Astrocyte of the spinal cord (primary cell): Measurements from ENCODE around the gene NPB.

Source experiments
- DNase-seq: peaks from one replicate; pipeline ENCODE4 v3.0.0; 2011; ENCODE audit warnings: low read depth, low spot score
- H3K4me3 ChIP-seq: 2 replicates; pipeline ENCODE4 v1.5.1; 2011; ENCODE audit warnings: low read depth, mild to moderate bottlenecking, low read length, moderate library complexity
- CTCF ChIP-seq: IDR thresholded peaks from 2 replicates; pipeline ENCODE4 v1.5.1; 2012; ENCODE audit warnings: low read depth, mild to moderate bottlenecking, low read length, inconsistent platforms
- in situ Hi-C: cut with HindIII; loops from 2 replicates; pipeline ENCODE4 v1.10.0; 2017; ENCODE audit warnings: low sequenced_read_pairs

NPB gene

GRCh38 chr17:81884520-81884919 lies 17.5 kb upstream of the NPB start:
- no peak overlapping the region for H3K4me3 ChIP-seq
- TF ChIP-seq CTCF = no peak
- DNase-seq = no peak
- in situ Hi-C loops = no loop called here

- TF ChIP-seq CTCF = no peak
- no peak overlapping the region for H3K4me3 ChIP-seq
- DNase-seq = no peak
- in situ Hi-C loops = no loop called here
Observed at GRCh38 chr17:81884968-81885367, 17.1 kb upstream of the NPB start.

- no peak overlapping the region for H3K4me3 ChIP-seq
- no peak for TF ChIP-seq CTCF
- in situ Hi-C loops = no loop called here
Observed at GRCh38 chr17:81885454-81885853, 16.6 kb upstream of the NPB start.

GRCh38 chr17:81885869-81886548 lies 16.0 kb upstream of the NPB start:
- no peak overlapping the region for H3K4me3 ChIP-seq
- TF ChIP-seq CTCF = no peak
- DNase-seq = no peak
- in situ Hi-C loops = no loop called here

More at GRCh38 chr17:81885454-81885853, 16.6 kb upstream of the NPB start:
- DNase-seq = no peak

- in situ Hi-C loops = no loop called here
- DNase-seq = no peak
- H3K4me3 ChIP-seq = no peak overlapping the region
- no peak for TF ChIP-seq CTCF
Observed at GRCh38 chr17:81888105-81888987, 13.7 kb upstream of the NPB start.

- TF ChIP-seq CTCF = no peak
- H3K4me3 ChIP-seq = no peak overlapping the region
- DNase-seq = no peak
- in situ Hi-C loops = no loop called here
Observed at GRCh38 chr17:81888988-81889595, 12.9 kb upstream of the NPB start.
